Endothelial cell (in vitro differentiated cells): ENCODE measurements around the gene B4GALNT4. TPM values are rescaled to one million over a fixed set of nuclear protein-coding genes. Genes with fewer than 3 reads are reported as not detected.
A peak's percentile ranks its signal among the peaks of the same experiment; 100 is the strongest.

Experiments used
- DNase-seq: peaks from one replicate; pipeline ENCODE4 v3.0.0; 2021; ENCODE audit warnings: low spot score
- H3K27ac Mint-ChIP-seq: one replicate; pipeline ENCODE4 v1.8.0; 2021; ENCODE audit warnings: mixed read lengths, inconsistent platforms; ENCODE audit not compliant: unreplicated experiment
- H3K27me3 Mint-ChIP-seq: one replicate; pipeline ENCODE4 v1.8.0; 2021; ENCODE audit warnings: mild to moderate bottlenecking, moderate library complexity, mixed read lengths, inconsistent platforms; ENCODE audit not compliant: unreplicated experiment
- H3K36me3 Mint-ChIP-seq: one replicate; pipeline ENCODE4 v1.8.0; 2021; ENCODE audit warnings: mild to moderate bottlenecking, low read depth, mixed read lengths, inconsistent platforms; ENCODE audit not compliant: unreplicated experiment
- H3K4me1 Mint-ChIP-seq: one replicate; pipeline ENCODE4 v1.8.0; 2021; ENCODE audit warnings: mild to moderate bottlenecking, mixed read lengths, inconsistent platforms; ENCODE audit not compliant: unreplicated experiment
- H3K4me3 Mint-ChIP-seq: one replicate; pipeline ENCODE4 v1.8.0; 2021; ENCODE audit warnings: mild to moderate bottlenecking, mixed read lengths, inconsistent platforms; ENCODE audit not compliant: unreplicated experiment
- H3K9me3 Mint-ChIP-seq: one replicate; pipeline ENCODE4 v1.8.0; 2021; ENCODE audit warnings: mixed read lengths, inconsistent platforms; ENCODE audit not compliant: unreplicated experiment
- total RNA-seq: library from RNA; stranded (reverse); fragmentation: NEBNext Ultra II Directional; extraction: Animal tissue kit (Norgen Biotek cat#: 25700); gene quantifications from one replicate; pipeline ENCODE4 v1.2.1, GENCODE V29; 2021; ENCODE audit not compliant: unreplicated experiment
- TF ChIP-seq, protein P1 (sequence below): fragments of 200-600 bp; sonication (generic); IDR thresholded peaks from one replicate; pipeline ENCODE4 v1.5.0; 2021; ENCODE audit warnings: antibody characterized with exemption; ENCODE audit not compliant: unreplicated experiment

Gene B4GALNT4
- total RNA-seq, 1 donor from 2014 or later: 14.9 TPM

DNA sequence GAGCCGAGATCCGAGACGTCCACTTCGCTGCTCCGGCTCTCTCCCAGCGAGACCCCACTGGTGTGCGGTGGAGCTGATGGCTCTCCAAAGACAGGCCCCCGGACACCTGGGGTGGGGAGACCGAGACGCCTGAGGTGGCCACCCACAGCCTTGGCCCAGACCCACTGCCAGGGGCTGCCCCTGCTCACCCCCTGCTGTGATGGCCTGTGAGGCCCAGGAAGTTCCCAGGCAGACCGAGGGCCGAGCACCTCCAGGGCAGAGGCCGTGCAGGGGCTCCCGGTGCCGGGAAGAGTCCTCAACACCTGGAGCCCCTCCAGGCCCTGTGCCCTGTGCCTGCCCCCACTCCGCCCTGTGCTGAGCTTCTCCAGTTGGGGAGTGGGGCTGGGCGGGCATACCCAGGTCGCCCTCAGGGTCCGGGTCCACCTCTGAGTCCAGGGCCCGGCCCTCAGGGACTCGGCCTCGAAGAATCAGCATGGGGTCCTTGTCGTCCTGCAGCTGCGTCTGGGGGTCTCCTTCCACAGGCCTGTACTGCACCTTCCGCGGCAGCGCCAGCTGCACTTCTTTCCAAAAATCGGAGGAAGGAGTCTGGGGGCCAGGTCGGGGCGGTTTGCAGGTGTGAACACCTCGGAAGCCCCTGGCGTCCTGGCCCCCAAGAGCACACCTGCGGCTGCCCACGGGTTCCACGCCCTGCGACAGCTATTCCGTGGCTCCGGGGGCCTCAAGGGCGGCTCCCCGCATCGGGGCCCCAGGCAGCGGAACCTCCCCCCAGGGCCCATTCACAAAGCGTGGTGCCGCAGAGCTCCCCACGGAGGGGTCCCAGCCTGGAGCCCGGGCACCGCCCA, 36.9 kb downstream of the B4GALNT4 start:
- H3K36me3 Mint-ChIP-seq: no peaks in the 10 kb centered on the region
- no peaks in the 10 kb centered on the region for H3K9me3 Mint-ChIP-seq

DNA sequence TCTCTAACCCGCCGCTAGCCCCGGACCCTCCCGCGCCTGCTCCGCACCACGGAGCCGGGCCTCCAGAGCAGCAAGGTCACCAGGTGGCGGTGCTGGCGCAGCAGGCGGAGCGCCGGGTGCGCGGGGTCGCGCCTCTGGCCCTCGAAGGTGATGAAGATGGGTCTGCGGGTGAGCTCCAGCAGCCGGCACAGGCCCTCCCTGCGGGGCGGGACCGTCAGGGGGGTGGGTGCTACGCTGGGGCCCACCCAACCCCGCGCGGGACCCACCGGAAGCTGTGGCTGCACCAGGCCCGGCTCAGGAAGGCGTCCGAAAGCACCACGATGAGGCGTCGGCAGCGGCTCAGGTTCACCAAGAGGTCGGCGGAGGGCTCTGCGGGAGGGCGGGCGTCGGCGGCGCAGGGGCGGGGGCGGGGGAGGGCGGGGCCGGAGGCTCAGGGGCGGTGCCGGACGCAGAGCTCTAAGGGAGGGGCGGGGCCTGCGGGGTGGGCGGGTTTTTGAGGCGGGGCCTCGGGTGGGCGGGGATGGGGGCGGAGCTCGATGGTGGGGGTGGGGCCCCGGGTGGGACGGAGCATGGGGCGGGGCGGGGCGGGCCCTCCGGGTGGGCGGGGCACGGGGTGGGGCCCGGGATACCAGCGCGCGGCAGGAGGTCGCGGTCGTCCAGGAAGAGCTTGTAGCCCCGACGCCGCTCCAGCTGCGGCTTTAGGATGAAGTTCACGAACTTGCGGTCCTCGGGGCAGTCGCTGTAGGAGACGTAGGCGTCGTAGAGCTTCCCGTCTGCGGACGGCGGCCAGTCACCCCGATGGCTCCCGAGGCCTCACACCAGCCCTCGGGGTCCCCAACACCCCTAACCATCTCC, 37.7 kb downstream of the B4GALNT4 start:
- TF ChIP-seq, protein P1, sequence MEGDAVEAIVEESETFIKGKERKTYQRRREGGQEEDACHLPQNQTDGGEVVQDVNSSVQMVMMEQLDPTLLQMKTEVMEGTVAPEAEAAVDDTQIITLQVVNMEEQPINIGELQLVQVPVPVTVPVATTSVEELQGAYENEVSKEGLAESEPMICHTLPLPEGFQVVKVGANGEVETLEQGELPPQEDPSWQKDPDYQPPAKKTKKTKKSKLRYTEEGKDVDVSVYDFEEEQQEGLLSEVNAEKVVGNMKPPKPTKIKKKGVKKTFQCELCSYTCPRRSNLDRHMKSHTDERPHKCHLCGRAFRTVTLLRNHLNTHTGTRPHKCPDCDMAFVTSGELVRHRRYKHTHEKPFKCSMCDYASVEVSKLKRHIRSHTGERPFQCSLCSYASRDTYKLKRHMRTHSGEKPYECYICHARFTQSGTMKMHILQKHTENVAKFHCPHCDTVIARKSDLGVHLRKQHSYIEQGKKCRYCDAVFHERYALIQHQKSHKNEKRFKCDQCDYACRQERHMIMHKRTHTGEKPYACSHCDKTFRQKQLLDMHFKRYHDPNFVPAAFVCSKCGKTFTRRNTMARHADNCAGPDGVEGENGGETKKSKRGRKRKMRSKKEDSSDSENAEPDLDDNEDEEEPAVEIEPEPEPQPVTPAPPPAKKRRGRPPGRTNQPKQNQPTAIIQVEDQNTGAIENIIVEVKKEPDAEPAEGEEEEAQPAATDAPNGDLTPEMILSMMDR: no peak
- Mint-ChIP-seq H3K4me3 (no peak overlapping the region), H3K4me1 (no peaks in the 10 kb centered on the region), H3K9me3 (no peaks in the 10 kb centered on the region), H3K27me3 (peaks cover 4% of the 10 kb centered on the region), H3K36me3 (no peaks in the 10 kb centered on the region), H3K27ac (no peak overlapping the region)
- DNase-seq: peak; percentile 53

More for the DNA sequence above, 36.9 kb downstream of the B4GALNT4 start:
- Mint-ChIP-seq H3K4me1 (no peaks in the 10 kb centered on the region), H3K4me3 (no peak overlapping the region), H3K27me3 (peaks cover 4% of the 10 kb centered on the region), H3K27ac (no peak overlapping the region)
- DNase-seq: no peak
- TF ChIP-seq, protein P1: no peak

DNA sequence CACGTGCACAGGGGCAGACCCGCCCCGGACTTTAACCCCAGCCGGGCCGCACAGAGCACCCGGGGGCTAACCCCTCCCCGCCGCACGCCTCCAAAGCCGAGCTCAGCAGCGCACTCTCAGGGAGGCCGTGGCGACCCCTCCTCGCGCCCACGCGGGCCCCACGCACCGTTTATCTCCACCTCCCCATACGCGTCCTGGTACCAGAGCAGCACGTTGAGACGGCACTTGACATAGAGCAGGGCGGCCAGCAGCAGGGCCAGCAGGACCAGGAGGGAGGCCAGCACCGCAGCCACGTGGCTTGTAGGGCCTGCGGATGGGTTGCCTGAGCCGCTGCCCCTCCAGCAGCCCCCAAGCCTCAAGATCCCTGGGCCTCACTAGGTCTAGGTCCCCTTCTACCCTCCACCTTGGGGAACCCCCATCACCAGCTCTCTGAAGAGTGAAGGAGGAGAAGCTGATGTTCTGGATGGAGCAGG, 38.4 kb downstream of the B4GALNT4 start:
- no peaks in the 10 kb centered on the region for H3K9me3 Mint-ChIP-seq
- no peaks in the 10 kb centered on the region for H3K36me3 Mint-ChIP-seq
- H3K4me1 Mint-ChIP-seq: no peaks in the 10 kb centered on the region
- H3K27ac Mint-ChIP-seq: no peak overlapping the region
- DNase-seq: no peak
- peaks cover 4% of the 10 kb centered on the region for H3K27me3 Mint-ChIP-seq
- TF ChIP-seq, protein P1: no peak
- H3K4me3 Mint-ChIP-seq: no peak overlapping the region

DNA sequence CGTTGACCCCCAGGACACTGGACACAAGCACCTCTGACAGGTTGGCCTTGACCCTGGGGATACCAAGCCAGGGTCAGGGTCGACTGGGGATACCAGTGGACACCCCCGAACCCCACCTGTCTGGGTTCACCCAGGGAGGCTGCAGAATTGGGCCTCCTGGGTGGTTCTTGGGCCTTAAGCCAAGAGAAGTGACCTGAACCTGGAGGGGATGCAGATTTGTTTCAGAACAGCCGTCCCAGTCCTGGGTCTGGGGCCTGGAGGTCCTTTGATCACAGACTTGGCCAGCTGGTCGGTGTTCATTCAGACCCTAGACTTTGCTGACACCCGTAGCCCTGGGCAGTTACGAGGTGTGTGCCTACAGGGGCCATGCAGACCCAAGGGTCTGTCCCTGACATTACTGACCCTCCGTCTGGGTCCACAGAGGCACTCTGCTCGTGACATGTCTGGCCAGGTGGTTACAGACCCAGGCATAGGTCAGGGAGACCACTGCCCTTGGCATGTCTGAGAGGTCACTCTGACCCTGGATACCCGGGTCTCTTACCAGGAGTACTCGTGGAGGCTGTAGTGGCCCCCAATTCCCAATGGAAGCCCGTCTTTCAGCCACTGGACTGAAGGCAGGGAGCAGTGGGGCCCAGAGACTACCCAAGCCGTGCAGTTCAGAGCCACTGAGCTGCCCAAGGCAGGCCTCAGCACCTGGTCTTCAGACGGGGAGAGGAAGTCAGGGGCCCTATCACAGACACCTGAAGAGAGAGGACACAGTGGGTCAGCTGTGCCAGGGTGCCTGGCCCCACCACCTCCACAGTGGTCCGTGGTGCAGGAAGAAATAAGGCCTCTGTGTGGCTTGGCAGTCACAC, 39.1 kb downstream of the B4GALNT4 start:
- Mint-ChIP-seq H3K4me1 (no peaks in the 10 kb centered on the region), H3K36me3 (no peaks in the 10 kb centered on the region), H3K4me3 (no peak overlapping the region), H3K9me3 (no peaks in the 10 kb centered on the region), H3K27me3 (peaks cover 4% of the 10 kb centered on the region), H3K27ac (no peak overlapping the region)
- DNase-seq: no peak
- TF ChIP-seq, protein P1: no peak
